Measurements from ENCODE around the gene USP17L12.
"Not testable (repeated sequence)": the region's sequence is repeated elsewhere in the genome, so short reads cannot be mapped to it uniquely, and the experiment has no call there.

- not testable (repeated sequence) for TF ChIP-seq CTCF, POLR2A (IDR thresholded peaks at IDR 0.05)
These were observed 5.3 kb upstream of the USP17L12 start for GRCh38 chr4:9214701-9215100.

Measured in uterus (tissue), 2 donors.